H9 (cell line): ENCODE measurements around the gene ZBTB20. TPM values are rescaled to one million over a fixed set of nuclear protein-coding genes. Genes with fewer than 3 reads are reported as not detected.

Experiments
- DNase-seq: peaks from one replicate; pipeline ENCODE4 v3.0.0-alpha.2; 2017
- H2AFZ ChIP-seq: one replicate; pipeline ENCODE4 v1.6.1; 2013; ENCODE audit warnings: mild to moderate bottlenecking, low read length, control low read depth, moderate library complexity
- H2AK5ac ChIP-seq: 2 replicates; pipeline ENCODE4 v1.6.1; 2013; ENCODE audit warnings: low read length, control low read depth, mixed read lengths; ENCODE audit not compliant: insufficient read length
- H2BK120ac ChIP-seq: one replicate; pipeline ENCODE4 v1.6.1; 2013; ENCODE audit warnings: low read depth, mild to moderate bottlenecking, low read length, control low read depth, inconsistent platforms; ENCODE audit not compliant: poor library complexity, severe bottlenecking
- H2BK12ac ChIP-seq: 2 replicates; pipeline ENCODE4 v1.6.1; 2013; ENCODE audit warnings: low read length, control low read depth, mixed read lengths, low read depth; ENCODE audit not compliant: insufficient read length
- H2BK15ac ChIP-seq: 2 replicates; pipeline ENCODE4 v1.6.1; 2013; ENCODE audit warnings: low read depth, low read length, control low read depth
- H2BK20ac ChIP-seq: one replicate; pipeline ENCODE4 v1.6.1; 2013; ENCODE audit warnings: low read depth, mild to moderate bottlenecking, low read length, control low read depth, inconsistent platforms; ENCODE audit not compliant: poor library complexity, severe bottlenecking
- H2BK5ac ChIP-seq: 2 replicates; pipeline ENCODE4 v1.6.1; 2013; ENCODE audit warnings: low read length, control low read depth, mixed read lengths; ENCODE audit not compliant: insufficient read length
- H3K14ac ChIP-seq: 2 replicates; pipeline ENCODE4 v1.6.1; 2013; ENCODE audit warnings: low read length, control low read depth; ENCODE audit not compliant: insufficient read depth
- H3K18ac ChIP-seq: 2 replicates; pipeline ENCODE4 v1.6.1; 2013; ENCODE audit warnings: low read depth, mild to moderate bottlenecking, mixed read lengths, low read length, control low read depth; ENCODE audit not compliant: insufficient read length
- H3K23ac ChIP-seq: 2 replicates; pipeline ENCODE4 v1.6.1; 2013; ENCODE audit warnings: low read length, control low read depth, mixed read lengths, low read depth; ENCODE audit not compliant: insufficient read length
- H3K23me2 ChIP-seq: 2 replicates; pipeline ENCODE4 v1.6.1; 2013; ENCODE audit warnings: low read depth, mild to moderate bottlenecking, mixed read lengths, low read length, control low read depth; ENCODE audit not compliant: insufficient read length, poor library complexity, severe bottlenecking
- H3K27ac ChIP-seq: 2 replicates; pipeline ENCODE4 v1.5.1; 2013; ENCODE audit warnings: low read length, control low read depth, mixed read lengths, low read depth; ENCODE audit not compliant: insufficient read length
- H3K27me3 ChIP-seq: 2 replicates; pipeline ENCODE4 v1.6.1; 2013; ENCODE audit warnings: low read length, control low read depth, inconsistent platforms; ENCODE audit not compliant: insufficient read depth
- H3K4ac ChIP-seq: 2 replicates; pipeline ENCODE4 v1.6.1; 2013; ENCODE audit warnings: low read depth, mild to moderate bottlenecking, control low read depth, inconsistent platforms, low read length, moderate library complexity
- H3K4me1 ChIP-seq: 2 replicates; pipeline ENCODE4 v1.6.1; 2013; ENCODE audit warnings: low read length, control low read depth, inconsistent platforms; ENCODE audit not compliant: insufficient read depth
- H3K4me2 ChIP-seq: 2 replicates; pipeline ENCODE4 v1.6.1; 2013; ENCODE audit warnings: low read length, control low read depth, mixed read lengths; ENCODE audit not compliant: insufficient read length, insufficient read depth
- H3K56ac ChIP-seq: 2 replicates; pipeline ENCODE4 v1.6.1; 2013; ENCODE audit warnings: low read depth, mild to moderate bottlenecking, mixed read lengths, low read length, control low read depth; ENCODE audit not compliant: insufficient read length
- H3K79me1 ChIP-seq: 2 replicates; pipeline ENCODE4 v1.6.1; 2013; ENCODE audit warnings: low read depth, mild to moderate bottlenecking, moderate library complexity, low read length, control low read depth, inconsistent platforms; ENCODE audit not compliant: insufficient read depth, poor library complexity, severe bottlenecking
- H3K79me2 ChIP-seq: 2 replicates; pipeline ENCODE4 v1.6.1; 2013; ENCODE audit warnings: low read length, control low read depth, inconsistent platforms; ENCODE audit not compliant: insufficient read depth
- H3K9ac ChIP-seq: 2 replicates; pipeline ENCODE4 v1.6.1; 2013; ENCODE audit warnings: low read length, control low read depth, mixed read lengths; ENCODE audit not compliant: insufficient read length; ENCODE audit errors: extremely low read depth
- H3K9me3 ChIP-seq: one replicate; pipeline ENCODE4 v1.6.1; 2013; ENCODE audit warnings: low read depth, low read length, inconsistent platforms; ENCODE audit not compliant: control insufficient read depth
- H3T11ph ChIP-seq: one replicate; pipeline ENCODE4 v1.6.1; 2013; ENCODE audit warnings: mild to moderate bottlenecking, low read length, control low read depth, inconsistent platforms
- H4K20me1 ChIP-seq: one replicate; pipeline ENCODE4 v1.6.1; 2013; ENCODE audit not compliant: control insufficient read depth, insufficient read length, insufficient read depth
- H4K5ac ChIP-seq: 2 replicates; pipeline ENCODE4 v1.6.1; 2013; ENCODE audit warnings: low read depth, mild to moderate bottlenecking, mixed read lengths, low read length, control low read depth; ENCODE audit not compliant: insufficient read length
- H4K8ac ChIP-seq: replicated peaks from 2 replicates; pipeline ENCODE4 v1.6.1; 2013; ENCODE audit warnings: low read length, control low read depth, mixed read lengths, low read depth; ENCODE audit not compliant: insufficient read length
- H4K91ac ChIP-seq: 2 replicates; pipeline ENCODE4 v1.6.1; 2013; ENCODE audit warnings: low read depth, mild to moderate bottlenecking, moderate library complexity, mixed read lengths, low read length, control low read depth; ENCODE audit not compliant: insufficient read length
- H3K27ac Mint-ChIP-seq, 3 experiments: 2 replicates in 2 of 3; 3 replicates in 1 of 3; pipeline ENCODE4 v1.8.0; 2020 to 2021; ENCODE audit warnings: mixed read lengths in 3 of 3, mild to moderate bottlenecking in 1 of 3, moderate library complexity in 1 of 3
- H3K27me3 Mint-ChIP-seq: 2 replicates; pipeline ENCODE4 v1.8.0; 2021; ENCODE audit warnings: low read depth, mild to moderate bottlenecking, moderate library complexity, mixed read lengths
- H3K36me3 Mint-ChIP-seq, 3 experiments: 2 replicates in 2 of 3; 3 replicates in 1 of 3; pipeline ENCODE4 v1.8.0; 2020 to 2021; ENCODE audit warnings: low read depth in 3 of 3, mixed read lengths in 3 of 3; ENCODE audit not compliant: insufficient read depth in 1 of 3
- H3K4me1 Mint-ChIP-seq, 2 experiments: 2 replicates each; pipeline ENCODE4 v1.8.0; 2020; ENCODE audit warnings: mixed read lengths in 2 of 2
- H3K4me3 Mint-ChIP-seq, 2 experiments: 2 replicates in 1 of 2; 3 replicates in 1 of 2; pipeline ENCODE4 v1.8.0; 2020 to 2021; ENCODE audit warnings: mild to moderate bottlenecking in 2 of 2, mixed read lengths in 2 of 2, moderate library complexity in 1 of 2
- H3K9me3 Mint-ChIP-seq, 2 experiments: 2 replicates in 1 of 2; 3 replicates in 1 of 2; pipeline ENCODE4 v1.8.0; 2020; ENCODE audit warnings: mild to moderate bottlenecking in 2 of 2, mixed read lengths in 2 of 2, moderate library complexity in 1 of 2
- WGBS: extraction: QIAGEN DNeasy Blood & Tissue Kit; methylation state at CpG from one replicate; pipeline ENCODE4 v1.1.7; 2013; ENCODE audit warnings: missing lambda C conversion rate, low lambda C conversion rate, mixed read lengths; ENCODE audit not compliant: insufficient read length; ENCODE audit errors: extremely low coverage; 5-methylcytosine and 5-hydroxymethylcytosine counted together
- total RNA-seq: library from RNA; stranded (reverse); gene quantifications from 2 replicates; pipeline ENCODE4 v1.2.1, GENCODE V29; 2021
- TF ChIP-seq, protein P1 (sequence below): fragments of 200-600 bp; sonication (generic); conservative IDR thresholded peaks from 3 replicates; pipeline ENCODE4 v1.8.0; 2021; ENCODE audit warnings: antibody characterized with exemption, mild to moderate bottlenecking

ZBTB20 gene
- total RNA-seq, 1 experiment from 2014 or later = 0.70 TPM

DNA sequence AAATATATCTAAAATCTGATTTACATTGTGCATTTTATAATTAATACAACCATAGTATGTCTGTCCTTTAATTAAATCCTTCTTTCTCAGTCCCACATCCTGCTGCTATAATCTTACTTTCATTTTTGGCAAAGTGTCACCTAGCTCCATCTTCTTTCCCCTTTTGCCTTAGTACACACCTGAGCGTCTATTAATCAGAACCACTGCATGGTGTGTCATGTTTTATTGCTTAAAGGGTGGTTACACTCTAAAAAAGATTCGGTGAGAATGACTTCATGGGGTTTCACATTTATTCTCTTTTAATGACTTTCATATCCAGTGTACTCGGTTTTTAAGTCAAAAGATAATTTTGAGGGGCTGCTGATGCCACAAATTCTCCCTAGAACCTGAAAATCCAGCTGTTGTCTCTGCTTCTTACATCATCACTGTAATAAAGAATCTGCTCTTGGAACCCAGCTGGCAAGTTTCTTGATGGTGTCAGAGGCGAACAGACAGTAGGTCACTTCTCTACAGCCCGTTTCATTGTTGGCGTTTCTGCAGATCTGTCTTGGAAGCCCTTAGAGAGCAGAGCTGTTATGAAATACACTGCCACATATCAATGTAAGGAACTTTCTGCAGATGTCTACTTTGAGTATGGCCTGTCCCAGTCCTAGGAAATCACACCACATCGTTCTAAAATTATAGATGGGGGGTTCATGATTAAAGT lies 753.6 kb downstream of the ZBTB20 start:
- Histone ChIP-seq H3K4ac (no peak overlapping the region), H4K8ac (no peak overlapping the region), H3K79me2 (no peaks in the 10 kb centered on the region), H3K4me1 (no peaks in the 10 kb centered on the region), H2BK12ac (no peak overlapping the region), H2BK20ac (no peak overlapping the region), H3K9me3 (no peaks in the 10 kb centered on the region), H4K5ac (no peak overlapping the region), H4K91ac (no peak overlapping the region), H3K23me2 (no peaks in the 10 kb centered on the region), H3K14ac (no peak overlapping the region), H3K56ac (no peak overlapping the region), H3K27ac (no peak overlapping the region), H3K23ac (no peak overlapping the region), H3K9ac (no peak overlapping the region), H2BK5ac (no peak overlapping the region), H3K18ac (no peak overlapping the region), H3K79me1 (no peaks in the 10 kb centered on the region), H3K27me3 (no peaks in the 10 kb centered on the region), H2BK120ac (no peak overlapping the region), H3T11ph (no peak overlapping the region), H2AK5ac (no peak overlapping the region), H2BK15ac (no peak overlapping the region), H3K4me2 (no peak overlapping the region), H4K20me1 (no peaks in the 10 kb centered on the region), H2AFZ (no peak overlapping the region)
- Mint-ChIP-seq H3K9me3 (no peaks in the 10 kb centered on the region), H3K4me1 (no peaks in the 10 kb centered on the region), H3K27me3 (no peaks in the 10 kb centered on the region), H3K27ac (no peak overlapping the region), H3K36me3 (no peaks in the 10 kb centered on the region), H3K4me3 (no peak overlapping the region)
- DNase-seq = no peak
- TF ChIP-seq, protein P1, sequence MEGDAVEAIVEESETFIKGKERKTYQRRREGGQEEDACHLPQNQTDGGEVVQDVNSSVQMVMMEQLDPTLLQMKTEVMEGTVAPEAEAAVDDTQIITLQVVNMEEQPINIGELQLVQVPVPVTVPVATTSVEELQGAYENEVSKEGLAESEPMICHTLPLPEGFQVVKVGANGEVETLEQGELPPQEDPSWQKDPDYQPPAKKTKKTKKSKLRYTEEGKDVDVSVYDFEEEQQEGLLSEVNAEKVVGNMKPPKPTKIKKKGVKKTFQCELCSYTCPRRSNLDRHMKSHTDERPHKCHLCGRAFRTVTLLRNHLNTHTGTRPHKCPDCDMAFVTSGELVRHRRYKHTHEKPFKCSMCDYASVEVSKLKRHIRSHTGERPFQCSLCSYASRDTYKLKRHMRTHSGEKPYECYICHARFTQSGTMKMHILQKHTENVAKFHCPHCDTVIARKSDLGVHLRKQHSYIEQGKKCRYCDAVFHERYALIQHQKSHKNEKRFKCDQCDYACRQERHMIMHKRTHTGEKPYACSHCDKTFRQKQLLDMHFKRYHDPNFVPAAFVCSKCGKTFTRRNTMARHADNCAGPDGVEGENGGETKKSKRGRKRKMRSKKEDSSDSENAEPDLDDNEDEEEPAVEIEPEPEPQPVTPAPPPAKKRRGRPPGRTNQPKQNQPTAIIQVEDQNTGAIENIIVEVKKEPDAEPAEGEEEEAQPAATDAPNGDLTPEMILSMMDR = no peak
- WGBS = no CpG with 5 or more reads among the region's 7 CpGs
